BE2C (cell line): ENCODE data around the gene GAS7.

Experiments used
- DNase-seq: peaks from one replicate; pipeline ENCODE4 v3.0.0-alpha.2; 2020
- H3K27me3 ChIP-seq: fragments of 250-450 bp; sonication (Bioruptor Pico); 2 replicates; pipeline ENCODE4 v1.5.1; 2020; ENCODE audit warnings: mild to moderate bottlenecking
- H3K36me3 ChIP-seq: fragments of 250-450 bp; sonication (Bioruptor Pico); 2 replicates; pipeline ENCODE4 v1.5.1; 2020; ENCODE audit warnings: mild to moderate bottlenecking
- H3K4me1 ChIP-seq: fragments of 250-450 bp; sonication (Bioruptor Pico); 2 replicates; pipeline ENCODE4 v1.5.1; 2020
- H3K4me3 ChIP-seq: 2 replicates; pipeline ENCODE4 v1.5.1; 2011; ENCODE audit warnings: low read depth, low read length
- H3K9me3 ChIP-seq: fragments of 250-450 bp; sonication (Bioruptor Pico); 2 replicates; pipeline ENCODE4 v1.5.1; 2020
- TF ChIP-seq, protein P1 (sequence below): IDR thresholded peaks from 2 replicates; pipeline ENCODE4 v1.5.1; 2012; ENCODE audit warnings: mild to moderate bottlenecking, low read depth, low read length

The GAS7 gene

DNA sequence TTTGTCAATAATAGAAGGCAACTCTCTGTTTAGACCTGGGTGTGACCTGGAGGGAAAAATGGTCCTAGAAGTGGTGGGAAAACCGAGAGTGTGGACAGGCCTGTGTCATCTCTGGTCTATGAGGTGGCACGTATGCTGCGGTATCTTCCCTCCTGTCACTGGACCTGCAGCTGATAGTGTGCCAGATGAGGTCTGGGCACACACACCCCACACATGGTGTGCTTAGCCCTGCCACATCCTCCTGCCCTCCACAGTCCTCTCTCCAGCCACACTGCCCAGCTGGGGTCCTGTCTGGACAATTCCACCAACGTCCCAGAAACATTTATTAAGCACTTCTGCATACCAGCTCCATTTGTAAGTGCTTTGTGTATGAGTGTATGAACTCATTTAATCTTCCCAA, 335.5 kb downstream of the GAS7 start:
- Histone ChIP-seq H3K27me3 (no peaks in the 10 kb centered on the region), H3K4me3 (no peak overlapping the region), H3K9me3 (no peaks in the 10 kb centered on the region), H3K4me1 (no peaks in the 10 kb centered on the region), H3K36me3 (no peaks in the 10 kb centered on the region)
- TF ChIP-seq, protein P1, sequence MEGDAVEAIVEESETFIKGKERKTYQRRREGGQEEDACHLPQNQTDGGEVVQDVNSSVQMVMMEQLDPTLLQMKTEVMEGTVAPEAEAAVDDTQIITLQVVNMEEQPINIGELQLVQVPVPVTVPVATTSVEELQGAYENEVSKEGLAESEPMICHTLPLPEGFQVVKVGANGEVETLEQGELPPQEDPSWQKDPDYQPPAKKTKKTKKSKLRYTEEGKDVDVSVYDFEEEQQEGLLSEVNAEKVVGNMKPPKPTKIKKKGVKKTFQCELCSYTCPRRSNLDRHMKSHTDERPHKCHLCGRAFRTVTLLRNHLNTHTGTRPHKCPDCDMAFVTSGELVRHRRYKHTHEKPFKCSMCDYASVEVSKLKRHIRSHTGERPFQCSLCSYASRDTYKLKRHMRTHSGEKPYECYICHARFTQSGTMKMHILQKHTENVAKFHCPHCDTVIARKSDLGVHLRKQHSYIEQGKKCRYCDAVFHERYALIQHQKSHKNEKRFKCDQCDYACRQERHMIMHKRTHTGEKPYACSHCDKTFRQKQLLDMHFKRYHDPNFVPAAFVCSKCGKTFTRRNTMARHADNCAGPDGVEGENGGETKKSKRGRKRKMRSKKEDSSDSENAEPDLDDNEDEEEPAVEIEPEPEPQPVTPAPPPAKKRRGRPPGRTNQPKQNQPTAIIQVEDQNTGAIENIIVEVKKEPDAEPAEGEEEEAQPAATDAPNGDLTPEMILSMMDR = no peak
- no peak for DNase-seq

DNA sequence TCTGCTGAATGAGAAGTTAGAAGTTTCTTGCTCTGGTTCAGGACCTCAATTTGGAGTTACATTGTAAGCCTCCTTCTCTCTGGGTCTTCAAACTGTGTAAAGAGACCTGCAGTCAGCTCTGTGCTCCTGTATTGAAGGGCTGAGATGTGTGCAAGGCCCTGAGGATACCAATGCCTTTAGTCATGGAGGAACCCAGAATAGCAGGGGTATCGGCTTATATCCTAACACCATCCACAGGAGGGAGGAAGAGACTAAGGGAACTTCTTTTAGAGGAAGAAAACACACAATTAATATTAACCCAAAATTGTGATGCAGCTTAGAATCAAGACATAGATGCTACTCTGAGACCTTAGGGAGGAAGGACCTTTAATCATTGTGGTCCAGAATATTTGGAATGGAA, 336.2 kb downstream of the GAS7 start:
- TF ChIP-seq, protein P1 = no peak
- H3K36me3 ChIP-seq = no peaks in the 10 kb centered on the region

DNA sequence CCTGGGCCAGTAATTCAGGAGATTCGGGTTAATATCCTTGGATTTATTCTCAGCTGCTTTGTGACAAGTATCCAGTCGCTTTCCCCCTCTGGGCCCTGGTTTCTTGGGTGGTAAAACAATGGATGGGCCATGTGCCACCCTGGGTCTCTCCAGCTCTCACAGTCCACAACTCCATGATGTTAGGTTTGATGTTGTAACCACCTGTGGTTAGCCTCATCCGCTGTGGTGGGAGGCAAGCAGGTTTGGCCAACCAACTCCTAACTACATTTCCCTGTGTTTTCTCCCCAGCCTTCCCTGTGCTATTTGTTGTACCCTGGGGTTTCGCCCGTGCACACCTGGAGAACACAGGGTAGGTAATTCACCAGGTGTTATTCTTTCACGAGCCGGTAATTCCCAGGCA, 337.6 kb downstream of the GAS7 start:
- no peaks in the 10 kb centered on the region for H3K4me1 ChIP-seq
- no peak for DNase-seq
- H3K36me3 ChIP-seq = no peaks in the 10 kb centered on the region
- no peaks in the 10 kb centered on the region for H3K9me3 ChIP-seq
- no peak overlapping the region for H3K4me3 ChIP-seq
- TF ChIP-seq, protein P1 = no peak
- no peaks in the 10 kb centered on the region for H3K27me3 ChIP-seq

More for the DNA sequence above, 336.2 kb downstream of the GAS7 start:
- DNase-seq = no peak
- H3K4me1 ChIP-seq = no peaks in the 10 kb centered on the region
- H3K4me3 ChIP-seq = no peak overlapping the region
- no peaks in the 10 kb centered on the region for H3K27me3 ChIP-seq
- no peaks in the 10 kb centered on the region for H3K9me3 ChIP-seq
